GM21528 (cell line): ENCODE measurements around the gene DGKQ.

Experiments
- ATAC-seq: cut with Tn5 transposase; IDR thresholded peaks from one replicate; pipeline ENCODE4 v1.9.1; 2021; ENCODE audit warnings: mild to moderate bottlenecking, moderate library complexity; ENCODE audit not compliant: unreplicated experiment, low FRiP score

DGKQ gene

DNA sequence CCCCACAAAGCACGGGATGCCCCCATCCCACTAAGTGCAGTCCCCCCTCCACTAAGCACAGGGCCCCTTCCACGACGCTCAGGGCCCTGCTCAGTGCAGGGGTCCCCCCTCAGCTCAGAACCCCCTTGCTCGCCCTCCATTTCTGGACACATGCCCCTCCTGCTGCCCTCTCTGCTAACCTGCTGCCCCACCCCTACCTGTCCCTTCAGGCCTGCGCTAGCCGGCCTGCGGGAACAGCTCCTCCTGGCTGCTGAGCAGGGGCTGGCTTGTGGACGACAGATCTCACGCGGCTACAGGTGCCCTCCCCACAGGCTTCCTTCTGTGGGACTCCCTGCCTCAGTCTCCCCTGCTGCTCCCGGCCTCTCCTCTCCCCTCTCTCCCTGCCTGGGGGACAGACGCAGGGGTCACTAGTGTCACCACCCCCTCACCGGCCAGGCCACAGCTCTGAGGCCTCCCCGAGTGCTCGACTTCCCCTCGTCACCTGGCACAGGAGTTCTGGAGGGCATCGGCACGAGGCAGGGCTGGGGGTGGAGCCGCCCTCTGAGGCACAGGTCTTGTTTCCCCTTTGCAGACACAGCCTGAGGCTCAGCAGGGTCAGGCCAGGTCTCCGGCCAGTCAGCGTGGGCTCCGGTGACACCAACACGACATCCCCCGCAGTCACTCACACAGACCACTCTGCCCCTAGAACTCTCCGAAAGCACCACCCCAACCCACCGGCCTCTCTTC is 62.8 kb downstream of the DGKQ start:
- no peak for ATAC-seq

DNA sequence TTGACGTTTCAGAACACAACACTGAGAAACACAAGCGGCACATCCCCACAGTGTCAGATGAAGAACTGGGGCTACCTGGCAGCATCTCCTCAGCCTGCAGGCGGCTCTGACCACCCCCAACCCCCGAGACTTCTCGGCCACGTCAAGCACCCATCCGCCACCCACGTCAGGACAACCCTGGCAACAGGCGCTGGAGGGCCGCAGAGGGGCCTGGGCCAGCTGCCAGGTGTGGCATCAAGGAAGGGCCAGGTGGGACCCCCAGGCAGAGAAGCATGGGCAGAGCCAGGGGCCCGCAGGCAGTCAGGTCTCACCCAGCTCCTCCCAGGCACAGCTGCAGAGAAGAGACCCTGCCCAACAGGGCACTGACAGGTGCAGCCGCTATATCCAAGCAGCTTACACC is 63.5 kb downstream of the DGKQ start:
- no peak for ATAC-seq

DNA sequence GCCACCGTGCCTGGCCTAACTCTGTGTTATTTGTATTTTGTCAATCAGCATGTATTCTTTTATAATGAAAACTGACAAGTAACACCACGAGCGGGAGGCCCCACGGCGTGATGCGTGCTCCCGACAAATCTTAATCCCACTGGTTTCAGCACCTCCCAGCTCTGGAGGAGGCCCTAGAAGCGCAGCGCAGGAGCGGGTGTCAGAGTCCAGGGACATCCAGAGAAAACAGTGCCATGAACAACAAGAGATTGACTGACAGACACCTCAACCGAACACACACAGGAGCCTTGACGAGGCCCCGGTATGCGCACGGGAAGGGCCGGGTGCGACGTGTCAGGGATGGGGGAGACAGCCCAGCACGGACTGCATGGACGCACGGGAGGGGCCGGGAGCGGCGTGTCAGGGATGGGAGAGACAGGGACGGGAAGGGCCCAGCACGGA is 64.2 kb downstream of the DGKQ start:
- ATAC-seq, result no peak
